Hepatocyte (in vitro differentiated cells): ENCODE data around the gene ZGRF1. TPM values are rescaled to one million over a fixed set of nuclear protein-coding genes. Genes with fewer than 3 reads are reported as not detected.
A peak's percentile ranks its signal among the peaks of the same experiment; 100 is the strongest.

Experiments used
- DNase-seq: peaks from one replicate; pipeline ENCODE4 v3.0.0-alpha.2; 2016; ENCODE audit warnings: low spot score
- H2AFZ ChIP-seq: fragments of 200-600 bp; sonication (generic); 2 replicates; pipeline ENCODE4 v1.6.0; 2016; ENCODE audit warnings: antibody characterized with exemption, mild to moderate bottlenecking
- H3K27ac ChIP-seq: fragments of 200-600 bp; sonication (generic); 2 replicates; pipeline ENCODE4 v1.5.1; 2016; ENCODE audit warnings: mild to moderate bottlenecking
- H3K27me3 ChIP-seq: fragments of 200-600 bp; sonication (generic); 2 replicates; pipeline ENCODE4 v1.6.1; 2016
- H3K36me3 ChIP-seq: fragments of 200-600 bp; sonication (generic); replicated peaks from 2 replicates; pipeline ENCODE4 v1.5.1; 2016; ENCODE audit warnings: low read depth; ENCODE audit not compliant: insufficient read depth
- H3K4me1 ChIP-seq: fragments of 200-600 bp; sonication (generic); 2 replicates; pipeline ENCODE4 v1.5.1; 2016; ENCODE audit warnings: mild to moderate bottlenecking, moderate library complexity; ENCODE audit not compliant: insufficient read depth
- H3K4me2 ChIP-seq: fragments of 200-600 bp; sonication (generic); 2 replicates; pipeline ENCODE4 v1.6.0; 2016
- H3K4me3 ChIP-seq: fragments of 200-600 bp; sonication (generic); 2 replicates; pipeline ENCODE4 v1.5.1; 2016; ENCODE audit warnings: mild to moderate bottlenecking
- H3K79me2 ChIP-seq: fragments of 200-600 bp; sonication (generic); 2 replicates; pipeline ENCODE4 v1.6.0; 2017; ENCODE audit warnings: mild to moderate bottlenecking
- H3K9me2 ChIP-seq: fragments of 200-600 bp; sonication (generic); replicated peaks from 2 replicates; pipeline ENCODE4 v1.6.0; 2017; ENCODE audit warnings: mild to moderate bottlenecking; ENCODE audit not compliant: insufficient read depth
- H3K9me3 ChIP-seq: fragments of 200-600 bp; sonication (generic); 2 replicates; pipeline ENCODE4 v1.5.1; 2016; ENCODE audit warnings: low read depth, mild to moderate bottlenecking
- H4K20me1 ChIP-seq: fragments of 200-600 bp; sonication (generic); 2 replicates; pipeline ENCODE4 v1.6.0; 2016; ENCODE audit warnings: mild to moderate bottlenecking; ENCODE audit not compliant: insufficient read depth, poor library complexity, severe bottlenecking
- CTCF ChIP-seq: fragments of 200-600 bp; sonication (generic); IDR thresholded peaks from 2 replicates; pipeline ENCODE4 v1.5.1; 2016; ENCODE audit warnings: antibody characterized with exemption, mild to moderate bottlenecking; ENCODE audit not compliant: poor library complexity
- EZH2 ChIP-seq: fragments of 200-600 bp; sonication (generic); IDR thresholded peaks from 2 replicates; pipeline ENCODE4 v1.6.1; 2016; ENCODE audit warnings: antibody characterized with exemption, mild to moderate bottlenecking, borderline replicate concordance
- EZH2phosphoT487 ChIP-seq: fragments of 200-600 bp; sonication (generic); IDR thresholded peaks from one replicate; pipeline ENCODE4 v1.6.1; 2018; ENCODE audit warnings: antibody characterized with exemption, mild to moderate bottlenecking, low read depth, moderate library complexity; ENCODE audit not compliant: unreplicated experiment, severe bottlenecking
- WGBS: methylation state at CpG from one replicate; pipeline ENCODE4 v1.1.6; 2016; ENCODE audit warnings: low lambda C conversion rate; ENCODE audit errors: missing lambda C conversion rate; 5-methylcytosine and 5-hydroxymethylcytosine counted together
- polyA plus RNA-seq: library from polyadenylated mRNA; unstranded; fragments of >200 nt; fragmentation: Nextera tagmentation; extraction: Ambion mirVana; gene quantifications from 2 replicates; pipeline ENCODE4 v1.2.1, GENCODE V29; 2016
- total RNA-seq: library from RNA; depleted of rRNA; stranded (reverse); fragments of >200 nt; gene quantifications from 2 replicates; pipeline ENCODE4 v1.2.3, GENCODE V29; 2014

Gene ZGRF1
- total and polyA plus RNA-seq, 2 experiments from 2014 or later, result 1.2 to 9.9 TPM

GRCh38 chr4:112521123-112522023, 115.3 kb downstream of the ZGRF1 start:
- peak; percentile 69 for TF ChIP-seq EZH2phosphoT487
- TF ChIP-seq CTCF, result no peak
- peak; percentile 29 for TF ChIP-seq EZH2
- Histone ChIP-seq H3K9me3 (no peaks in the 10 kb centered on the region), H3K4me1 (peaks cover 18% of the 10 kb centered on the region), H3K27me3 (peaks cover 100% of the 10 kb centered on the region), H3K36me3 (no peaks in the 10 kb centered on the region), H4K20me1 (no peaks in the 10 kb centered on the region), H3K79me2 (no peaks in the 10 kb centered on the region), H3K9me2 (no peaks in the 10 kb centered on the region), H3K4me2 (peak overlapping the region; percentile 61), H3K4me3 (no peak overlapping the region), H2AFZ (peak overlapping the region; percentile 23), H3K27ac (no peak overlapping the region)
- DNase-seq, result no peak
- 4% methylated on average over 30 of the region's 30 CpGs for WGBS

GRCh38 chr4:112520598-112521122, 116.0 kb downstream of the ZGRF1 start:
- peak overlapping the region; percentile 23 for H2AFZ ChIP-seq
- H3K4me1 ChIP-seq, result peaks cover 24% of the 10 kb centered on the region
- TF ChIP-seq EZH2phosphoT487 (no peak), EZH2 (no peak), CTCF (no peak)
- H3K27me3 ChIP-seq, result peaks cover 100% of the 10 kb centered on the region
- peak overlapping the region; percentile 61 for H3K4me2 ChIP-seq
- H3K27ac ChIP-seq, result no peak overlapping the region
- 2% methylated on average over 21 of the region's 25 CpGs for WGBS
- no peak for DNase-seq
- H3K79me2 ChIP-seq, result no peaks in the 10 kb centered on the region
- H3K9me2 ChIP-seq, result no peaks in the 10 kb centered on the region
- H3K4me3 ChIP-seq, result no peak overlapping the region
- no peaks in the 10 kb centered on the region for H3K36me3 ChIP-seq
- no peaks in the 10 kb centered on the region for H4K20me1 ChIP-seq
- H3K9me3 ChIP-seq, result no peaks in the 10 kb centered on the region

- 7% methylated on average over 21 of the region's 21 CpGs for WGBS
- H4K20me1 ChIP-seq, result no peaks in the 10 kb centered on the region
- no peaks in the 10 kb centered on the region for H3K9me3 ChIP-seq
- H3K4me3 ChIP-seq, result no peak overlapping the region
- H3K4me2 ChIP-seq, result no peak overlapping the region
- H3K27me3 ChIP-seq, result peaks cover 98% of the 10 kb centered on the region
- no peaks in the 10 kb centered on the region for H3K79me2 ChIP-seq
- TF ChIP-seq EZH2 (no peak), EZH2phosphoT487 (no peak), CTCF (no peak)
- no peaks in the 10 kb centered on the region for H3K9me2 ChIP-seq
- no peak overlapping the region for H2AFZ ChIP-seq
- no peaks in the 10 kb centered on the region for H3K36me3 ChIP-seq
- peaks cover 30% of the 10 kb centered on the region for H3K4me1 ChIP-seq
- no peak for DNase-seq
- no peak overlapping the region for H3K27ac ChIP-seq
Measured at GRCh38 chr4:112519689-112520597, 116.8 kb downstream of the ZGRF1 start.
